ENCODE results near the gene KLHL8.

KLHL8 gene

DNA sequence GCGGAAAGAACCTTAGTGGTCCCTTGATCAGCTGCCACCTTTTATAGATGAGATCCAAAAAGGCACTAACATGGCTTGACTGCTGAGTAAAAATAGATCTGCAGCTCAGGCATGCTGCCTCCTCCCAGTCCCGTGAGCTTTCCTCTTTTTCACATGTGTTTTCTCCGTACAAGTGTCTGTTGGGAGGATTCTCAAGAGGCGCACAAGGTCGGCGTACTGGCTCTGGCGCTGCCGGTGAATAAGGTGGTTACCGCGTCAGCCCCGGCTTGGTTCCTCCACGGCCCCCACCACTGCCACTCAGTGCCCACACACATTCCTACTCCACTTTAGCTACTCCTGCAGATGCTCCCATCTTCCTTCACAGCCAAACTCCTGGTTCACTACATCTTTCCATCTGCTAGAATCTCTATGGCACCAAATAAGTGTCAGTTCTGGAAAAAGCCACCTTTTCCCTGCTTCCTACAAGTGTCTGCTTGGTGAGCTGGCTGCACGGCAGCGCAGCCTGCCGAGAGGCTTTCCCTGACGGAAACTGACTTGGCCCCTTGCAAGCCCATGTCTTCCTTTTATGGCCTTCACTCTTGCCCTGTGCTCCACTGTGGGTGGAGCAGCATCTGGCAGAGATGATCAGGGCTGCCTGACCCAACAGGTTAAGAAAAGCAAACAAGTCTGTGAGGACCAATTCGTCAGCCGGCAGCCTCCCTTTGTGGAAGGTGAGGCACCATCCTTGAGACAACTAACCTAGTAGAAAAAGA lies 99.8 kb downstream of the KLHL8 start:
- no peak for DNase-seq

DNA sequence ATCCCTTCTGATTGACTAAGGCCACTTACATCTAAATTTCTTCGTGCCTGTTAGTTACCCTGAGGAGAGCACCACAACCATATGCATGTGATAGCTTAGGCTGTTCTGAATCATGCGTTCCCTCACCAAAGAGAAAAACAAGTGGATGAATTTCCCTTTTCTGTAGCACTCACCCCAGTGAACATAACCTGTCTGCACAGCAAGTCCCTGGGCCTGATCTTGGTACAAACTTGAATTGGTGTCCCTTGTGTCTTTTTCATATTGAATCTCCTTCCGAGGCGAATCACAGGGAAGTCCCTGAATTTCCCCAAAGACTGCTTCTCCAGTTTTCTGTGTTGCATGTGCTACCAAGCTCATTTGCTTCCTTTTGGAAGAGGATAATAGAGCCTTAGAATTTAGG lies 100.4 kb downstream of the KLHL8 start:
- no peak for DNase-seq

DNA sequence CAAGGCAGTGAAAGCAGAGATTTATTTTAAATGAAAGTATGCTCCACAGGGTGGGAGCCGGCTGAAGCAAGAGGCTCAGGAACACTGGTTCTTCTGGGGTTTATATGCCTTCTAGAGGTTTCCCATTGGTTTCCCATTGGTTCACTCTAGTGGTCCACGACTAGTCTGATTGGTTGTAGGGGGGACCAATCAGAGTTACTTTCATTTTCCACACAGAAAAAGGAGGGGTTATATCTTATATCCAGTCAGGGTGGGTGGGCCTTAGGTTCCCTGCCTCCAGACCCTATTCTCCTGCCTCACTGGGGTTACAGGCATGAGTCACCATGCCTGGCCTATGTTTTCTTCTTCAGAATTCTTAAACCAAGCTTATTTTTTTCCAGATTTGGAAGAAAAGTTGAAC lies 101.6 kb downstream of the KLHL8 start:
- DNase-seq = peak in 1 of 2 experiments; percentile 2

DNA sequence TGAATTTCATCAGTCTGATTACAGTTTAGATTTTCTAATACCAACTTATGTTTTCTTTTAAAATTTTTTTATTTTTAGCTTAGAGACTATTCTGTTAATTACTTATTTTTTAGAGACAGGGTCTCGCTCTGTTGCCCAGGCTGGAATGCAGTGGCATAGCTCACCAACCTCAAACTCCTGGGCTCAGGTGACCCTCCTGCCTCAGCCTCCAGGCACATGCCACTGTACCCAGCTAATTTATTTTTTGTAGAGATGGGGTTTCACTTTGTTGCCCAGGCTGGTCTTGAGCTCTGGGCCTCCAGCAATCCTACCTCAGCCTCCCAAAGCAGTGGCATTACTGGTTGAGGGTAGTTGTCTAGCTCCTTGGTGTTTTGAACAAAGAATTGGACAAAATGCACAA lies 102.0 kb downstream of the KLHL8 start:
- DNase-seq = no peak

- DNase-seq = no peak
These were observed 102.7 kb downstream of the KLHL8 start for GRCh38 chr4:87117732-87118075.

GRCh38 chr4:87117051-87117731 lies 103.2 kb downstream of the KLHL8 start:
- DNase-seq = no peak

DNA sequence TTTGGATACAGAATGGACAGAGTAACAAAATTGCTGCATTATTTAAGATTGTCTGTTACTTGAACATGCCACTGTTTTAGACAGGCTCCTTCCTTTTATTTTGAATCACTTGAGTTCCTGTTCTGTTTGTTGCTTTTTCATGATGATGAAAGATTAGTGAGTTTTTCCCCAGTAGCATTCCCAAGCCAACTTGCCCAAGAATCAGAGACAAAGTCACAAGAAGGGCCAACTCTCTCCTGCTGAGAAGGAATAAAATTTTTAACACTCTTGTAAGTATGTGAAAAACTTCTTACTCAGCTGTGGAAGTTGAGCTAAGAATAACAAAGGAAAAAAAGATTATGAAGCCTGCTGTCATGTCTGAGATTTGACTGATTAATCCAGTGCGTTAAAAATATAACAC lies 104.2 kb downstream of the KLHL8 start:
- no peak for DNase-seq

DNA sequence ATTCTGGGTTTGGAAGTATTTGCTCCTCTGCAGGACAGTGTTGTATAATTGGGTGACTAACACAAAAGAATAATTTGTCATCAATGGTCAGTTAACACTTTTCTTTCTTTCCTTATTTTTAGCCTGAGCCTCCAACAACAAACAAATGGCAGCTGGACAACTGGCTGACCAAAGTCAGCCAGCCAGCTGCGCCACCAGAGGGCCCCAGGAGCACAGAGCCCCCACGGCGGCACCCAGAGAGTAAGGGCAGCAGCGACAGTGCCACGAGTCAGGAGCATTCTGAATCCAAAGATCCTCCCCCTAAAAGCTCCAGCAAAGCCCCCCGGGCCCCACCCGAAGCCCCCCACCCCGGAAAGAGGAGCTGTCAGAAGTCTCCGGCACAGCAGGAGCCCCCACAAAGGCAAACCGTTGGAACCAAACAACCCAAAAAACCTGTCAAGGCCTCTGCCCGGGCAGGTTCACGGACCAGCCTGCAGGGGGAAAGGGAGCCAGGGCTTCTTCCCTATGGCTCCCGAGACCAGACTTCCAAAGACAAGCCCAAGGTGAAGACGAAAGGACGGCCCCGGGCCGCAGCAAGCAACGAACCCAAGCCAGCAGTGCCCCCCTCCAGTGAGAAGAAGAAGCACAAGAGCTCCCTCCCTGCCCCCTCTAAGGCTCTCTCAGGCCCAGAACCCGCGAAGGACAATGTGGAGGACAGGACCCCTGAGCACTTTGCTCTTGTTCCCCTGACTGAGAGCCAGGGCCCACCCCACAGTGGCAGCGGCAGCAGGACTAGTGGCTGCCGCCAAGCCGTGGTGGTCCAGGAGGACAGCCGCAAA lies 106.0 kb downstream of the KLHL8 start:
- DNase-seq = no peak

DNA sequence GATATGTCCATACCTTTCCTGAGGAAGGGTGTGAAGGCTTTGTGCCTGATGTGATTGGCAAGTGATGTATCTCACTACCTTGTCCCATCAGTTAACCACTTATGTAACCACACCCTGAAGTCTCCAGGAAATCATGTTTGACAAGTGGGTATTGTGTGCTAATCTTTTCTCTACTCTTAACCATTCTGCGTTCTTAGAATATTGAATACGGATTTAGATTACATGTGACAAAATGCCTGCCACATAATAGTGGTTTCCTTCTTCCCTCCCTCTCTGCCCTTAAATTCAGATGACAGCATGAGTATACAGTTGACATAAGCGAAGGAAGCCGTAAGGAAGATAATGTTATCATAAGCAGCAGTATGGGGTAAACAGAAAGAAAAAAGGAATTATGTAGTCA lies 108.4 kb downstream of the KLHL8 start:
- DNase-seq = no peak

All from Kasumi-1 (cell line).